ENCODE results near the gene SLF2. TPM values are rescaled to one million over a fixed set of nuclear protein-coding genes. Genes with fewer than 3 reads are reported as not detected.

SLF2 gene
- total and polyA plus RNA-seq, 2 of the 13 experiments (the other 11 are each of a cell fraction or from before 2014, with no cell fraction given): 12.2 to 48.1 TPM

DNA sequence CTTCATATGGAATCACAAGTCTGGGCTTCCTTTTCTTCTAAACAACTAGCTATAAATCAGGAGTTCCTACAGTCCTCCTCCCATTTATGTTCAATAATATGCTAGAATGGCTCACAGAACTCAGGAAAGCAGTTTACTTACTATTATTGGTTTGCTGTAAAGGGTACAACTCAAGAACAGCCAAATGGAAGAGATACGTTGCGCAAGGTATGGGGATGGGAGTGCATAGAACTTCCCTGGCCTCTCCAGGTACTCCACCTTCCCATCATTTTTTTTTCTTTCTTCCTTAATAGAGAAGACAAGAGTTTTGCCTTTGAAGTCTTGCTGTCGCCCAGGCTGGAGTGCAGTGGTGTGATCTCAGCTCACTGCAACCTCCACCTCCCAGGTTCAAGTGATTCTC is 29.5 kb downstream of the SLF2 start:
- Histone ChIP-seq H3K79me2 (ENCODE audit: insufficient read depth, low read length) (no peaks in the 10 kb centered on the region), H3K27me3 (ENCODE audit: control insufficient read depth in 1 of 2, insufficient read depth in 2 of 2, low read length in 2 of 2) (no peaks in the 10 kb centered on the region), H3K4me1 (ENCODE audit: insufficient read depth, low read length) (no peaks in the 10 kb centered on the region), H2AFZ (ENCODE audit: low read length) (no peak overlapping the region), H3K9ac (ENCODE audit: insufficient read depth, low read depth, low read length) (no peak overlapping the region), H3K4me2 (ENCODE audit: low read depth, low read length) (no peak overlapping the region), H4K20me1 (ENCODE audit: insufficient read depth, low read length) (no peaks in the 10 kb centered on the region), H3K4me3 (replicated peaks in 1 of 3; ENCODE audit: insufficient read depth in 1 of 3, low read depth in 2 of 3, low read length in 3 of 3) (no peak overlapping the region), H3K36me3 (replicated peaks in 1 of 2; ENCODE audit: control insufficient read depth in 1 of 2, insufficient read depth in 2 of 2, low read length in 2 of 2) (peaks cover 17 to 78% of the 10 kb centered on the region in 2 experiments; a peak in 4 of 5 replicates), H3K9me3 (ENCODE audit: low read length) (no peaks in the 10 kb centered on the region), H3K27ac (ENCODE audit: extremely low read length, insufficient read depth, low read length) (no peak overlapping the region)
- ATAC-seq (no peak), FAIRE-seq (no peak), DNase-seq (ENCODE audit: low spot score) (no peak)
- CTCF ChIA-PET (ENCODE audit: low intra/inter-chr PET ratio, low total read pairs): no interaction called here
- TF ChIP-seq, protein P1, sequence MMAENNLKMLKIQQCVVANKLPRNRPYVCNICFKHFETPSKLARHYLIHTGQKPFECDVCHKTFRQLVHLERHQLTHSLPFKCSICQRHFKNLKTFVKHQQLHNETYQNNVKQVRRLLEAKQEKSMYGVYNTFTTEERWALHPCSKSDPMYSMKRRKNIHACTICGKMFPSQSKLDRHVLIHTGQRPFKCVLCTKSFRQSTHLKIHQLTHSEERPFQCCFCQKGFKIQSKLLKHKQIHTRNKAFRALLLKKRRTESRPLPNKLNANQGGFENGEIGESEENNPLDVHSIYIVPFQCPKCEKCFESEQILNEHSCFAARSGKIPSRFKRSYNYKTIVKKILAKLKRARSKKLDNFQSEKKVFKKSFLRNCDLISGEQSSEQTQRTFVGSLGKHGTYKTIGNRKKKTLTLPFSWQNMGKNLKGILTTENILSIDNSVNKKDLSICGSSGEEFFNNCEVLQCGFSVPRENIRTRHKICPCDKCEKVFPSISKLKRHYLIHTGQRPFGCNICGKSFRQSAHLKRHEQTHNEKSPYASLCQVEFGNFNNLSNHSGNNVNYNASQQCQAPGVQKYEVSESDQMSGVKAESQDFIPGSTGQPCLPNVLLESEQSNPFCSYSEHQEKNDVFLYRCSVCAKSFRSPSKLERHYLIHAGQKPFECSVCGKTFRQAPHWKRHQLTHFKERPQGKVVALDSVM (CRISPR knock-in tag; IDR thresholded peaks at IDR 0.05): no peak
- peak; percentile 63 for TF ChIP-seq CEBPB (IDR thresholded peaks at IDR 0.05; ENCODE audit: borderline replicate concordance, low read depth, low read length)
- POLR2A ChIA-PET: no interaction called here
- WGBS (ENCODE audit: low lambda C conversion rate): 96% methylated on average over 3 of the region's 3 CpGs
- BruUV-seq (replicated peaks): no TSS peak
- in situ Hi-C loops (cut with HindIII; ENCODE audit: extremely low pct_ligation_motif_present, low pct_unique_long_range_greater_than_20kb) (no loop called here), intact Hi-C loops (cut with micrococcal nuclease; ENCODE audit: unreplicated experiment) (no loop called here)

DNA sequence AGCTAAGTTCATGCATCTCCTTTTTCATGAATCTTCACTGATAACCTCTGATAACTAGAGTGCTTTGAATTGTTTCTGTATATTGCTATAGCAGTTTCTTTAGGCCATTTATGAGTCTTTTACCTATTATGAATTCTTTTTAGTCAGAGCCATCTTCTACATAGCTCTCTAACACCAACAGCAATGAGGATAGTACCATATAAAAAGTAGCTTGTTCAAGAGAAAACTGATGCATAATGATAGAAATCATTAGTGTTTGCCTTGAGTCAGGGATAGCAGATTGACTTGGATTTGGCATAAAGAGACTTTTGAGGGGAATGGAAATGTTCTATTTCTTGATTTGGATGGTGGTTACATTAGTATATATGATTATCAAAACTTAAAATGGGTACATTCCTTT is 30.7 kb downstream of the SLF2 start:
- BruUV-seq (replicated peaks): TSS peak; percentile 26
- TF ChIP-seq SETDB1 (CRISPR knock-in tag; IDR thresholded peaks at IDR 0.05; ENCODE audit: borderline replicate concordance): no peak
- TF ChIP-seq ARHGAP35 (CRISPR knock-in tag; IDR thresholded peaks at IDR 0.05; ENCODE audit: borderline replicate concordance): no peak
- TF ChIP-seq NR2F6 (IDR thresholded peaks at IDR 0.05): no peak
- TF ChIP-seq NR2F6 (CRISPR knock-in tag; IDR thresholded peaks at IDR 0.05): no peak
- TF ChIP-seq SPEN (CRISPR knock-in tag; IDR thresholded peaks at IDR 0.05; ENCODE audit: low read depth): no peak
- no peak for TF ChIP-seq NFE2L2 (IDR thresholded peaks at IDR 0.05; ENCODE audit: low read length)
- no peak for TF ChIP-seq NKX3-1 (CRISPR knock-in tag; IDR thresholded peaks at IDR 0.05)
- no peak for TF ChIP-seq KAT8 (CRISPR knock-in tag; IDR thresholded peaks at IDR 0.05)
- no peak for TF ChIP-seq ZNF326 (CRISPR knock-in tag; IDR thresholded peaks at IDR 0.05; ENCODE audit: borderline replicate concordance)
- no peak for TF ChIP-seq ATRX (CRISPR knock-in tag; IDR thresholded peaks at IDR 0.05; ENCODE audit: borderline replicate concordance)
- Histone ChIP-seq H3K36me3 (replicated peaks in 1 of 2; ENCODE audit: control insufficient read depth in 1 of 2, insufficient read depth in 2 of 2, low read length in 2 of 2) (peaks cover 12 to 77% of the 10 kb centered on the region in 2 experiments), H3K4me1 (ENCODE audit: insufficient read depth, low read length) (no peaks in the 10 kb centered on the region), H3K4me2 (ENCODE audit: low read depth, low read length) (no peak overlapping the region), H3K27me3 (ENCODE audit: control insufficient read depth in 1 of 2, insufficient read depth in 2 of 2, low read length in 2 of 2) (no peaks in the 10 kb centered on the region), H3K4me3 (replicated peaks in 1 of 3; ENCODE audit: insufficient read depth in 1 of 3, low read depth in 2 of 3, low read length in 3 of 3) (no peak overlapping the region), H3K9me3 (ENCODE audit: low read length) (no peaks in the 10 kb centered on the region), H3K9ac (ENCODE audit: insufficient read depth, low read depth, low read length) (no peak overlapping the region), H2AFZ (ENCODE audit: low read length) (no peak overlapping the region), H3K79me2 (ENCODE audit: insufficient read depth, low read length) (no peaks in the 10 kb centered on the region), H4K20me1 (ENCODE audit: insufficient read depth, low read length) (no peaks in the 10 kb centered on the region), H3K27ac (ENCODE audit: extremely low read length, insufficient read depth, low read length) (no peak overlapping the region)
- CTCF ChIA-PET (ENCODE audit: low intra/inter-chr PET ratio, low total read pairs): no interaction called here
- ATAC-seq (no peak), FAIRE-seq (no peak), DNase-seq (ENCODE audit: low spot score) (no peak)
- POLR2A ChIA-PET: no interaction called here
- intact Hi-C loops (cut with micrococcal nuclease; ENCODE audit: unreplicated experiment) (no loop called here), in situ Hi-C loops (cut with HindIII; ENCODE audit: extremely low pct_ligation_motif_present, low pct_unique_long_range_greater_than_20kb) (no loop called here)

Data from HepG2 (cell line).